ENCODE measurements around the gene GPSM1. TPM values are rescaled to one million over a fixed set of nuclear protein-coding genes. Genes with fewer than 3 reads are reported as not detected.

Gene GPSM1
- total and polyA plus RNA-seq, 7 experiments from 2014 or later: 0.87 to 11.5 (median 8.4) TPM

- peaks cover 0 to 3% (median 0%) of the 10 kb centered on the region in 5 donors for H3K27me3 Mint-ChIP-seq
- DNase-seq (no peak), ATAC-seq (no peak)
- no peak overlapping the region for H3K27ac Mint-ChIP-seq
- no peak overlapping the region for H3K27ac ChIP-seq (ENCODE audit: low read depth, low read length)
- ChIA-PET CTCF (no interaction called here), POLR2A (no interaction called here)
- H3K4me3 Mint-ChIP-seq: no peak overlapping the region
- H3K4me1 Mint-ChIP-seq: no peaks in the 10 kb centered on the region
- H3K9me3 Mint-ChIP-seq: no peaks in the 10 kb centered on the region
- intact Hi-C loops (cut with micrococcal nuclease): no loop called here
- H3K4me1 ChIP-seq (ENCODE audit: control insufficient read depth in 2 of 2, insufficient read depth in 2 of 2, low read length in 2 of 2): no peaks in the 10 kb centered on the region
- H3K36me3 ChIP-seq (ENCODE audit: control insufficient read depth in 2 of 3, insufficient read depth in 3 of 3, low read length in 3 of 3): no peaks in the 10 kb centered on the region
- no peak overlapping the region for H3K4me3 ChIP-seq (ENCODE audit: low read length)
- no peaks in the 10 kb centered on the region for H3K9me3 ChIP-seq (ENCODE audit: control insufficient read depth in 2 of 3, low read length in 3 of 3)
- H3K36me3 Mint-ChIP-seq: no peaks in the 10 kb centered on the region
- no peaks in the 10 kb centered on the region for H3K27me3 ChIP-seq (ENCODE audit: control insufficient read depth in 2 of 2, insufficient read depth in 2 of 2, low read length in 2 of 2)
Measured at GRCh38 chr9:136295055-136295454, 32.3 kb upstream of the GPSM1 start.

- no peaks in the 10 kb centered on the region for H3K36me3 Mint-ChIP-seq
- ChIA-PET CTCF (no interaction called here), POLR2A (no interaction called here)
- Histone ChIP-seq H3K27me3 (ENCODE audit: control insufficient read depth in 2 of 2, insufficient read depth in 2 of 2, low read length in 2 of 2) (no peaks in the 10 kb centered on the region), H3K27ac (ENCODE audit: low read depth, low read length) (no peak overlapping the region), H3K4me1 (ENCODE audit: control insufficient read depth in 2 of 2, insufficient read depth in 2 of 2, low read length in 2 of 2) (no peaks in the 10 kb centered on the region), H3K36me3 (ENCODE audit: control insufficient read depth in 2 of 3, insufficient read depth in 3 of 3, low read length in 3 of 3) (no peaks in the 10 kb centered on the region), H3K9me3 (ENCODE audit: control insufficient read depth in 2 of 3, low read length in 3 of 3) (no peaks in the 10 kb centered on the region), H3K4me3 (ENCODE audit: low read length) (no peak overlapping the region)
- DNase-seq (no peak), ATAC-seq (no peak)
- no peaks in the 10 kb centered on the region for H3K9me3 Mint-ChIP-seq
- H3K27ac Mint-ChIP-seq: peak overlapping the region in 1 of 9 donors; percentile 59
- peaks cover 0 to 3% (median 0%) of the 10 kb centered on the region in 5 donors for H3K27me3 Mint-ChIP-seq
- intact Hi-C loops (cut with micrococcal nuclease): no loop called here
- no peak overlapping the region for H3K4me3 Mint-ChIP-seq
- H3K4me1 Mint-ChIP-seq: no peaks in the 10 kb centered on the region
Measured at GRCh38 chr9:136295542-136296433, 31.6 kb upstream of the GPSM1 start.

- no peaks in the 10 kb centered on the region for H3K4me1 Mint-ChIP-seq
- Histone ChIP-seq H3K27me3 (ENCODE audit: control insufficient read depth in 2 of 2, insufficient read depth in 2 of 2, low read length in 2 of 2) (no peaks in the 10 kb centered on the region), H3K9me3 (ENCODE audit: control insufficient read depth in 2 of 3, low read length in 3 of 3) (no peaks in the 10 kb centered on the region), H3K27ac (ENCODE audit: low read depth, low read length) (no peak overlapping the region), H3K36me3 (ENCODE audit: control insufficient read depth in 2 of 3, insufficient read depth in 3 of 3, low read length in 3 of 3) (no peaks in the 10 kb centered on the region), H3K4me3 (ENCODE audit: low read length) (no peak overlapping the region), H3K4me1 (ENCODE audit: control insufficient read depth in 2 of 2, insufficient read depth in 2 of 2, low read length in 2 of 2) (no peaks in the 10 kb centered on the region)
- no peaks in the 10 kb centered on the region for H3K9me3 Mint-ChIP-seq
- intact Hi-C loops (cut with micrococcal nuclease): no loop called here
- POLR2A ChIA-PET: no interaction called here
- ATAC-seq (no peak), DNase-seq (no peak)
- H3K36me3 Mint-ChIP-seq: no peaks in the 10 kb centered on the region
- H3K27ac Mint-ChIP-seq: no peak overlapping the region
- H3K27me3 Mint-ChIP-seq: peaks cover 0 to 3% (median 0%) of the 10 kb centered on the region in 5 donors
- CTCF ChIA-PET: no interaction called here
- H3K4me3 Mint-ChIP-seq: no peak overlapping the region
Measured at GRCh38 chr9:136296434-136297015, 30.8 kb upstream of the GPSM1 start.

GRCh38 chr9:136297016-136297691 is 30.2 kb upstream of the GPSM1 start:
- H3K36me3 Mint-ChIP-seq: no peaks in the 10 kb centered on the region
- no peak for ATAC-seq
- no peak for DNase-seq
- no peaks in the 10 kb centered on the region for H3K4me1 Mint-ChIP-seq
- Histone ChIP-seq H3K36me3 (ENCODE audit: control insufficient read depth in 2 of 3, insufficient read depth in 3 of 3, low read length in 3 of 3) (no peaks in the 10 kb centered on the region), H3K4me3 (ENCODE audit: low read length) (no peak overlapping the region), H3K4me1 (ENCODE audit: control insufficient read depth in 2 of 2, insufficient read depth in 2 of 2, low read length in 2 of 2) (no peaks in the 10 kb centered on the region), H3K27ac (ENCODE audit: low read depth, low read length) (no peak overlapping the region), H3K27me3 (ENCODE audit: control insufficient read depth in 2 of 2, insufficient read depth in 2 of 2, low read length in 2 of 2) (no peaks in the 10 kb centered on the region), H3K9me3 (ENCODE audit: control insufficient read depth in 2 of 3, low read length in 3 of 3) (no peaks in the 10 kb centered on the region)
- intact Hi-C loops (cut with micrococcal nuclease): no loop called here
- ChIA-PET POLR2A (no interaction called here), CTCF (no interaction called here)
- no peaks in the 10 kb centered on the region for H3K9me3 Mint-ChIP-seq
- H3K4me3 Mint-ChIP-seq: no peak overlapping the region
- H3K27ac Mint-ChIP-seq: no peak overlapping the region
- H3K27me3 Mint-ChIP-seq: peaks cover 0 to 3% (median 0%) of the 10 kb centered on the region in 5 donors

GRCh38 chr9:136297766-136298735 is 29.3 kb upstream of the GPSM1 start:
- Histone ChIP-seq H3K27me3 (ENCODE audit: control insufficient read depth in 2 of 2, insufficient read depth in 2 of 2, low read length in 2 of 2) (no peaks in the 10 kb centered on the region), H3K4me3 (ENCODE audit: low read length) (no peak overlapping the region), H3K4me1 (ENCODE audit: control insufficient read depth in 2 of 2, insufficient read depth in 2 of 2, low read length in 2 of 2) (no peaks in the 10 kb centered on the region), H3K36me3 (ENCODE audit: control insufficient read depth in 2 of 3, insufficient read depth in 3 of 3, low read length in 3 of 3) (no peaks in the 10 kb centered on the region), H3K27ac (ENCODE audit: low read depth, low read length) (no peak overlapping the region), H3K9me3 (ENCODE audit: control insufficient read depth in 2 of 3, low read length in 3 of 3) (no peaks in the 10 kb centered on the region)
- Mint-ChIP-seq H3K4me3 (no peak overlapping the region), H3K27me3 (peaks cover 0 to 3% (median 0%) of the 10 kb centered on the region in 5 donors), H3K27ac (no peak overlapping the region), H3K36me3 (no peaks in the 10 kb centered on the region), H3K9me3 (no peaks in the 10 kb centered on the region), H3K4me1 (no peaks in the 10 kb centered on the region)
- no peak for DNase-seq
- ATAC-seq: no peak
- ChIA-PET POLR2A (no interaction called here), CTCF (no interaction called here)
- intact Hi-C loops (cut with micrococcal nuclease): no loop called here

- no peaks in the 10 kb centered on the region for H3K27me3 ChIP-seq (ENCODE audit: control insufficient read depth in 2 of 2, insufficient read depth in 2 of 2, low read length in 2 of 2)
- H3K4me3 ChIP-seq (ENCODE audit: low read length): no peak overlapping the region
- DNase-seq: no peak
- POLR2A ChIA-PET: no interaction called here
- Mint-ChIP-seq H3K27me3 (peaks cover 0 to 3% (median 0%) of the 10 kb centered on the region in 5 donors), H3K36me3 (no peaks in the 10 kb centered on the region), H3K9me3 (no peaks in the 10 kb centered on the region), H3K4me1 (no peaks in the 10 kb centered on the region), H3K27ac (no peak overlapping the region), H3K4me3 (peak overlapping the region in 1 of 10 donors; percentile 29)
- H3K36me3 ChIP-seq (ENCODE audit: control insufficient read depth in 2 of 3, insufficient read depth in 3 of 3, low read length in 3 of 3): no peaks in the 10 kb centered on the region
- no peak overlapping the region for H3K27ac ChIP-seq (ENCODE audit: low read depth, low read length)
- CTCF ChIA-PET: no interaction called here
- intact Hi-C loops (cut with micrococcal nuclease): no loop called here
- no peak for ATAC-seq
- no peaks in the 10 kb centered on the region for H3K9me3 ChIP-seq (ENCODE audit: control insufficient read depth in 2 of 3, low read length in 3 of 3)
- no peaks in the 10 kb centered on the region for H3K4me1 ChIP-seq (ENCODE audit: control insufficient read depth in 2 of 2, insufficient read depth in 2 of 2, low read length in 2 of 2)
Measured at GRCh38 chr9:136299116-136299515, 28.2 kb upstream of the GPSM1 start.
